Nephron progenitor cell (in vitro differentiated cells): ENCODE data around the gene PSMC4.

ENCODE experiments used
- DNase-seq: peaks from one replicate; pipeline ENCODE4 v3.0.0; 2021
- H3K27ac Mint-ChIP-seq: 2 replicates; pipeline ENCODE4 v1.8.0; 2021; ENCODE audit warnings: mild to moderate bottlenecking, moderate library complexity, mixed read lengths
- H3K27me3 Mint-ChIP-seq: 2 replicates; pipeline ENCODE4 v1.8.0; 2021; ENCODE audit warnings: mild to moderate bottlenecking, low read depth, mixed read lengths; ENCODE audit not compliant: poor library complexity
- H3K36me3 Mint-ChIP-seq: 2 replicates; pipeline ENCODE4 v1.8.0; 2021; ENCODE audit warnings: low read depth, mixed read lengths
- H3K4me1 Mint-ChIP-seq: 2 replicates; pipeline ENCODE4 v1.8.0; 2021; ENCODE audit warnings: mixed read lengths
- H3K4me3 Mint-ChIP-seq: 2 replicates; pipeline ENCODE4 v1.8.0; 2021; ENCODE audit warnings: mild to moderate bottlenecking, moderate library complexity, mixed read lengths
- H3K9me3 Mint-ChIP-seq: 2 replicates; pipeline ENCODE4 v1.8.0; 2021; ENCODE audit warnings: mild to moderate bottlenecking, moderate library complexity, mixed read lengths
- CTCF ChIP-seq: fragments of 200-600 bp; sonication (generic); IDR thresholded peaks from 2 replicates; pipeline ENCODE4 v1.5.0; 2021; ENCODE audit warnings: antibody characterized with exemption

Gene PSMC4

GRCh38 chr19:39970425-39970674 lies 615 bp upstream of the PSMC4 start:
- DNase-seq: no peak
- no peaks in the 10 kb centered on the region for H3K27me3 Mint-ChIP-seq
- peak overlapping the region; percentile 95 for H3K4me3 Mint-ChIP-seq
- no peak for TF ChIP-seq CTCF
- H3K9me3 Mint-ChIP-seq: peaks cover 4% of the 10 kb centered on the region
- H3K36me3 Mint-ChIP-seq: peaks cover 34% of the 10 kb centered on the region
- H3K4me1 Mint-ChIP-seq: peaks cover 36% of the 10 kb centered on the region
- peak overlapping the region; percentile 96 for H3K27ac Mint-ChIP-seq

GRCh38 chr19:39971380-39972035 lies 543 bp downstream of the PSMC4 start:
- no peak for TF ChIP-seq CTCF
- no peaks in the 10 kb centered on the region for H3K27me3 Mint-ChIP-seq
- H3K36me3 Mint-ChIP-seq: peaks cover 41% of the 10 kb centered on the region
- H3K9me3 Mint-ChIP-seq: peaks cover 4% of the 10 kb centered on the region
- H3K4me1 Mint-ChIP-seq: peaks cover 36% of the 10 kb centered on the region
- H3K4me3 Mint-ChIP-seq: peak overlapping the region; percentile 95
- peak overlapping the region; percentile 95 for H3K27ac Mint-ChIP-seq
- peak; percentile 56 for DNase-seq

GRCh38 chr19:39974377-39975155 lies 3.6 kb downstream of the PSMC4 start:
- Mint-ChIP-seq H3K27me3 (no peaks in the 10 kb centered on the region), H3K9me3 (peaks cover 4% of the 10 kb centered on the region), H3K27ac (no peak overlapping the region), H3K36me3 (peaks cover 65% of the 10 kb centered on the region), H3K4me3 (no peak overlapping the region), H3K4me1 (peaks cover 28% of the 10 kb centered on the region)
- no peak for DNase-seq
- TF ChIP-seq CTCF: no peak

GRCh38 chr19:39982883-39983282 lies 11.9 kb downstream of the PSMC4 start:
- no peaks in the 10 kb centered on the region for H3K4me1 Mint-ChIP-seq
- peaks cover under 1% of the 10 kb centered on the region for H3K27me3 Mint-ChIP-seq
- H3K36me3 Mint-ChIP-seq: peaks cover 97% of the 10 kb centered on the region
- no peak for DNase-seq
- no peak for TF ChIP-seq CTCF
- no peak overlapping the region for H3K27ac Mint-ChIP-seq
- H3K4me3 Mint-ChIP-seq: no peak overlapping the region
- H3K9me3 Mint-ChIP-seq: peaks cover 53% of the 10 kb centered on the region

- no peak for DNase-seq
- TF ChIP-seq CTCF: no peak
- H3K27me3 Mint-ChIP-seq: peaks cover 3% of the 10 kb centered on the region
- no peak overlapping the region for H3K4me3 Mint-ChIP-seq
- H3K9me3 Mint-ChIP-seq: peaks cover 60% of the 10 kb centered on the region
- H3K27ac Mint-ChIP-seq: no peak overlapping the region
- H3K4me1 Mint-ChIP-seq: no peaks in the 10 kb centered on the region
- H3K36me3 Mint-ChIP-seq: peaks cover 92% of the 10 kb centered on the region
Measured at GRCh38 chr19:39983695-39984300, 12.8 kb downstream of the PSMC4 start.
